ENCODE results near the gene SLC7A7. TPM values are rescaled to one million over a fixed set of nuclear protein-coding genes. Genes with fewer than 3 reads are reported as not detected.

The SLC7A7 gene
- total RNA-seq, 1 donor from 2014 or later = 7.6 TPM

DNA sequence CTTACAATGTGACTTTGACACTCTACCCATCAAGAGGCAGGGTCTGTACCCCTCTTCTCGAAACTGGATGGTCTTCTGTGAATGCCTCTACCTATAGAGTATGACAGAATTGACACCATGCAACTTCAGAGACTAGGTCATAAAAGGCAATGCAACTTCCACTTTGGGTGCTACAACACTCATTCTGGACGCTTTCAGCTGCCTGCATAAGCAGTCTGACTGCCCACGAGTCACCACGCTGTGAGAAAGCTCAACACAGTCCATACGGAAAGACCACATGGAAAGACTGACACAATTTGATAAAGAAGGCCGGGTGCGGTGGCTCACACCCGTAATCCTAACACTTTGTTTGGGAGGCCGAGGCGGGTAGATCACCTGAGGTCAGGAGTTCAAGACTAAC, 14.9 kb downstream of the SLC7A7 start:
- Histone ChIP-seq H3K9me3 (no peaks in the 10 kb centered on the region), H3K4me1 (no peaks in the 10 kb centered on the region), H3K27me3 (no peaks in the 10 kb centered on the region), H3K4me3 (no peak overlapping the region), H3K27ac (no peak overlapping the region), H3K36me3 (no peaks in the 10 kb centered on the region)
- TF ChIP-seq, protein P1, sequence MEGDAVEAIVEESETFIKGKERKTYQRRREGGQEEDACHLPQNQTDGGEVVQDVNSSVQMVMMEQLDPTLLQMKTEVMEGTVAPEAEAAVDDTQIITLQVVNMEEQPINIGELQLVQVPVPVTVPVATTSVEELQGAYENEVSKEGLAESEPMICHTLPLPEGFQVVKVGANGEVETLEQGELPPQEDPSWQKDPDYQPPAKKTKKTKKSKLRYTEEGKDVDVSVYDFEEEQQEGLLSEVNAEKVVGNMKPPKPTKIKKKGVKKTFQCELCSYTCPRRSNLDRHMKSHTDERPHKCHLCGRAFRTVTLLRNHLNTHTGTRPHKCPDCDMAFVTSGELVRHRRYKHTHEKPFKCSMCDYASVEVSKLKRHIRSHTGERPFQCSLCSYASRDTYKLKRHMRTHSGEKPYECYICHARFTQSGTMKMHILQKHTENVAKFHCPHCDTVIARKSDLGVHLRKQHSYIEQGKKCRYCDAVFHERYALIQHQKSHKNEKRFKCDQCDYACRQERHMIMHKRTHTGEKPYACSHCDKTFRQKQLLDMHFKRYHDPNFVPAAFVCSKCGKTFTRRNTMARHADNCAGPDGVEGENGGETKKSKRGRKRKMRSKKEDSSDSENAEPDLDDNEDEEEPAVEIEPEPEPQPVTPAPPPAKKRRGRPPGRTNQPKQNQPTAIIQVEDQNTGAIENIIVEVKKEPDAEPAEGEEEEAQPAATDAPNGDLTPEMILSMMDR (IDR thresholded peaks at IDR 0.05) = no peak
- intact Hi-C loops (cut with DNase I) = no loop called here
- no peak for DNase-seq (ENCODE audit: low spot score in 2 of 2)

DNA sequence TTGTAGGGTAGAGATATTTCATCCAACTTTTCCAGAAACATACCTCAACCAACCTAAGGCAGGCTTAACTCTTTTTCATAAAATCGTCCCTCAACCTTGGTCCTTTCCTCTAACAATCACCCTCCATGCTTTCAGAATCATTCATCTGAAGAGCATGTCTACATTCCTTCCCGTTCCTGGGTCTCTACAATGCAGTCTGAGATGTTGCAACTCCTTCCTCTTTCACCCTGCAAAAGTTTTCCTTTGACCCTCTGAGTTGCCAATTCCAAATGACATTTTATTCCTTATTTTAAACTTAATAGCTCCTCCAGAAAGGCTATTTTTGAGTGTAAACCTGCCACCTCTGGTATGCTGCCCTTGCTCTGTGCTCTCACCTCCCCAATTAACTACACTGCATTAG, 16.7 kb downstream of the SLC7A7 start:
- H3K27me3 ChIP-seq = no peaks in the 10 kb centered on the region
- H3K36me3 ChIP-seq = no peaks in the 10 kb centered on the region
- H3K9me3 ChIP-seq = no peaks in the 10 kb centered on the region
- TF ChIP-seq, protein P1 (IDR thresholded peaks at IDR 0.05) = no peak
- intact Hi-C loops (cut with DNase I) = no loop called here
- no peaks in the 10 kb centered on the region for H3K4me1 ChIP-seq
- no peak for DNase-seq (ENCODE audit: low spot score in 2 of 2)
- H3K4me3 ChIP-seq = no peak overlapping the region
- no peak overlapping the region for H3K27ac ChIP-seq

GRCh38 chr14:22797017-22797917, 18.0 kb downstream of the SLC7A7 start:
- Histone ChIP-seq H3K36me3 (no peaks in the 10 kb centered on the region), H3K27me3 (no peaks in the 10 kb centered on the region), H3K4me3 (no peak overlapping the region), H3K4me1 (no peaks in the 10 kb centered on the region), H3K27ac (no peak overlapping the region), H3K9me3 (no peaks in the 10 kb centered on the region)
- DNase-seq (ENCODE audit: low spot score in 2 of 2) = no peak
- TF ChIP-seq, protein P1 (IDR thresholded peaks at IDR 0.05) = no peak
- intact Hi-C loops (cut with DNase I) = no loop called here

GRCh38 chr14:22796087-22796707, 19.0 kb downstream of the SLC7A7 start:
- Histone ChIP-seq H3K9me3 (no peaks in the 10 kb centered on the region), H3K36me3 (no peaks in the 10 kb centered on the region), H3K27me3 (no peaks in the 10 kb centered on the region), H3K27ac (no peak overlapping the region), H3K4me1 (no peaks in the 10 kb centered on the region), H3K4me3 (no peak overlapping the region)
- intact Hi-C loops (cut with DNase I) = no loop called here
- no peak for DNase-seq (ENCODE audit: low spot score in 2 of 2)
- TF ChIP-seq, protein P1 (IDR thresholded peaks at IDR 0.05) = no peak

- no peak overlapping the region for H3K27ac ChIP-seq
- no peaks in the 10 kb centered on the region for H3K27me3 ChIP-seq
- H3K9me3 ChIP-seq = no peaks in the 10 kb centered on the region
- no peak overlapping the region for H3K4me3 ChIP-seq
- intact Hi-C loops (cut with DNase I) = no loop called here
- no peaks in the 10 kb centered on the region for H3K36me3 ChIP-seq
- H3K4me1 ChIP-seq = no peaks in the 10 kb centered on the region
- DNase-seq (ENCODE audit: low spot score in 2 of 2) = no peak
- TF ChIP-seq, protein P1 (IDR thresholded peaks at IDR 0.05) = no peak
Measured at GRCh38 chr14:22794551-22794951, 20.7 kb downstream of the SLC7A7 start.

All from ascending aorta (tissue), 2 donors.